GM18505 (cell line): ENCODE data around the gene SLITRK3.
A peak's percentile ranks its signal among the peaks of the same experiment; 100 is the strongest.

Experiments used
- ATAC-seq: cut with Tn5 transposase; IDR thresholded peaks from one replicate; pipeline ENCODE4 v1.9.1; 2021; ENCODE audit not compliant: unreplicated experiment
- POLR2A ChIP-seq: IDR thresholded peaks from 4 replicates; pipeline ENCODE4 v1.6.1; 2011; ENCODE audit warnings: borderline replicate concordance; ENCODE audit not compliant: insufficient read depth, insufficient read length; ENCODE audit errors: extremely low read depth

SLITRK3 gene

DNA sequence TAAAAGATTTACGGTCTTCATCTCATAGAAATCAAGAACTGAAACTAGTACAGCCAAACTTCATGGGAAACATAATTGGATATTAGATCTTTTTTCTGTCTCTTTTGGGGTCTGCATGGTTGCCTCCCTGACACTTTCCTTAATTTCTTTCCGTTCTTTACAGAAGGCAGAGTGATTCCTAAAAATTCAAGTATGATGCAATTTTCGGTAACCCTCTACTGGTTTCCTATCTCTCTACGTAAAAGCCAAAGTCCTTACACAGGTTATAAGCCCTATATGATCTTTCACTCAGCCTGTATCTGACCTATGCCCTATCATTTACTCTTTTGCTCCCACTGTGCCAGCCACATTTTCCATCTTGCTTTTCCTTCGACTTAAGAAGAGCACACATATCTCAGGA lies 6.8 kb upstream of the SLITRK3 start:
- no peak for ATAC-seq
- TF ChIP-seq POLR2A = no peak

DNA sequence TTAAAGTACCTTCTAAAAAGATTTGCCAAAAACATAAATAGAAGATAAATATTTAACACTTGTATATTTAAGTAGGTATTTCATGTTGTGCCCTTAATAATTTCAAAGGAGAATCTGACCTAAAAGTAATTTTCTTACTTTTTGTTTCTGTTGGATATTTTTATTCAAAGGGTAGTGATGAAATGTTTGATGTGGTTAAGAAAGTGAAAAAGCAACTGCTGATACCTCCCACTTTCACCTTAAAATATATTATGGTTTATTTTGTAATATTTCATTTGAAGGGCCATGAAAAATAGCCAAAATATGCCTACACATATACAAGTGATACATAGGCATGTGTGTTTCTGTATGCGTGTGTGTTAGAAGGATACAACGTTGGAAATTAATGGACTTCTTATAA lies 5.8 kb upstream of the SLITRK3 start:
- ATAC-seq = no peak
- no peak for TF ChIP-seq POLR2A

DNA sequence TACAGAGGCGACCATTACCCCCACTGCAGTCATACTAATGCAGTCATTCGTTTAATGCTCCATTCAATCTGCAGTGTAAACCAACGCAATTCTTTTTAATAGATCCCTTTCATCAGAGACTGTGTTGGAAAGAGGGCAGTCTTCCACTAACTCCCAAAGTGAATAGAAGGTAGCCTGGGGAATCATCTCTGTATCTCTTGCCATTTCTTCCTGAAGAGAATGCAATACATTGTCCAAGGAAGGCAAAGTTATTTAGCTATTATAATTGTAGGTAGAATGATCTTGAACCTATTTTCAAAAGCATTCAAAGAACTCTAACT lies 1.3 kb upstream of the SLITRK3 start:
- no peak for ATAC-seq
- TF ChIP-seq POLR2A = no peak

DNA sequence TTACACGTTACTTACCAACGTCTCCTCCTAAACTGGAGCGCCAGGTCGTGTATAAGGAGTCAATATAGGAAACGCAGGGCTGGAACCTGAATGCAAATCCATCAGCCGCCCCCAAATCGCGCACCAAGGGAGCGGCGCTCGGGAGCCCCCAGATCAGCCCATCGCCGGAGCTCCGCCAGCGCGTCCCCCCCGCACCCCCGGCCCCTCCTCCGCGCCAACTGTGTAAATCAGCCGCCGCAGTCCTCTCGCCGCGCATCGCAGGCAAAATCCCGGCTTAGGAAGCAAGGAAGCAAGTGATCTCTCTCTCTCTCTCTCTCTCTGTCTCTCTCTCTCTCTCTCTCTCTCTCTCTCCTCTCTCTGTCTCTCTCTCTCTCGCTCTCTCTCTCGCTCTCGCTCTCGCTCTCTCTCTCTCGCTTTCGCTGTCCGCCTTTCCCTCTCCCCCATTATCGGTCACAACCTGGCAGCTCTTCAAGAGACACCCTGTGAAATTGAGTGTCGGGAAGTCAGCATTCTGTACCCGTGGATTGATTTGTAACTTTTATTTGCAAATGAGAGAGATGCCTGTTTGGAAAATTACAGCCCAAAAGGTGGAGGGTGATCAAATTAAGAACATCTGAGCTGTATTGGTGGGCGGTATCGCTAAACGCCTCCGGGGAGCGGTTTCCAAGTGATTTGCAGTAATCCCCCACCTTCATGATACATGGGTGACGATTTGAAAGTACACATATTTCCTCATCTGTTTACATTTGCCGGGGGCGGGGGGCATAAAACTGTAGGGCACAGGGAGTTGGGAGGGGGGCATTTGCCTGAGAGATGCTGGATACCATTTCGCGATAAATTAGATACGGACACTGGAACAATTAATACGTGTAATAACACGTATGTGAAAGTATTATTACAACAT lies 645 bp upstream of the SLITRK3 start:
- ATAC-seq = no peak
- TF ChIP-seq POLR2A = no peak

DNA sequence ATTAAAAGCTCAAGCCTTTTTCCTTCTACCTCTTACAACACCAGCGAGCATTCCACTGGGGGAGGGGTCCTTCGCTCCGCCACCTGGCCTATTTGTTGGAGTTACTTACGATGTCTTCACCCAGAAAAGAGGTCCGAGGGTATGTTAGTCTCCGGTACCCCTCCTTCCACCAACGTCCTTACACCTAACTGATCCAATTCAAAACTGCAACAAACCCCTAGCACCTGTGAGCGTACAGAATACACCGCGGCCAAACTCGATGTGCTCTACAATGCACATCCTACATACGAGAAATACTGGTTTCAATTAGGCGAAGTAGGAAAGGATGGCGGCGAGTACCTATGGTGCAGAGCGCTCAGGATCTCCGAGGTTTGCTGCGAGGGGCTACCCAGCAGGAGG lies 944 bp downstream of the SLITRK3 start:
- no peak for ATAC-seq
- TF ChIP-seq POLR2A = no peak

DNA sequence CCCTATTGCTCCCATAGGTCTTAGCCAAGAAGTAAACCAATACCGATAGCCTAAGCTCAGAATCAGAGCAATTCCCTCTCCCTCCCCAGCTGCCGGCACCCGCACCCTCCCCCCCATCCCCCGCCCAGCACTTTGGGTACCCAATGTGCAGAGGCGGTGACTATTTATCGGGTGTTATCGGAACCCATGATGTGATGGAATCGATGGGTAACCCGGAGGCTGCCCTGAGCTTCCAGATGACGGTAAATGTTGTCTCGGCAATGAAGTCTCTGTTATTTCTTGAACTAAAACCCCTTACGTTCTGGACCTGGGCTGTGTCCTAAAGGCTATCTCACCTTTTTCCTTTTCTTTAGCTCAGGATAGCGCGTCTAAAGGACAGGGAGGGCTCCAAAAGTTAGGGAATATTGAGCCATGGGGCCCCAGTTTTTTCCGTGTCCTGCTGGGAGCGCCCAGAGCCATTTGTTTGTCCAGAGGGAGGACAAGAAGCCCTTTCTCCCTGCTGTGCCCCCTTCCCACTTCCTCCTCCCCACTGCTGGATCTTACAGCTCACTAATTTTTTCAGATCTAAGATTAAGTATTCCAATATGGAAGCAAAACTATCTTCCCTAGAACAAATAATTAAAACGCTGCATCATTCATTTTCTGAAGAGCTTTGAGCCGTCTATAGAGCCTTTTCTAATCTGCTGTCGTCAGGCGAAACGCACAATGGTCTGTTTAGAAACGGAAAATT lies 1.5 kb downstream of the SLITRK3 start:
- ATAC-seq = no peak
- no peak for TF ChIP-seq POLR2A

DNA sequence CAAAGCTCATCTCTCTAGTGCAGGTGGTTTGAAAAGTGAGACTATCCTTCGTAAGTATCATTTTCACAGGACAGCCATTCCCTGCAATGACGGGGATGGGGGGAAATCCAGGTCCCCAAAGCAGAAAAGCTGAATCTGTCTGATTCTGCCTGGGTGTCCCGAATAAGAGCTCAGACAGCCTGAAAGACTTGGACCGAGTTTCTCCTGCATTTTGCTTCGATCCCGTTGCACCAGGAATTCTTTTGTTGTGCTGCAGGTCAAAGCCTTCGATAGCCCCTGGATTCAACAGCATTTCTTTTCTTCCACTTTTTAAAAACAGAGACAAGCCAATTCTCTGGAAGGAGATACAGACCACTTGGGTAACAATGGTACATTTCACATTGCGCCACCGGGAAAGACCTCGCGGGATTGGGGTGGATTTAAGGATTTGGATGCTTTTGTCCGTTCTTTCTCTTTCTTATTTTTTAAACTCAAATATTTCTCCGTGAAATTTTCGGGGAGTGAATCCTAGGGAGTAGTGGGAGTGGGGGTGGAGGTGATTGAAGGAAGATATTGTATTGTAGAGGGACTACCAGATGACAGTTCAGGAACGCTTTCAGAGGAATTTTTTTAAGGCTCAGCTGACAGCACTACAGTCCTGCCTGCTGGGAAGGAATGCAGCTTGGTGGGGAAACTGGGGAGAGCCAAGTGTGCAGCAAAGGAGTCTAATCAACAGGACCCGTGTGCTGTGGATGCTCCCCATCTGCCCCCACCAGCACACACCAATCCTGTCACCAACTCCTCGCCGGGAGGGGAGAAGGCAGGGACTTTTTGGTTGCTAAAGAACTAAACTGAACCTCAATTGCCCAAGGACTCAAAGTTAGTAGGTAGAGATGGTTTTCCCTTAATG lies 2.6 kb downstream of the SLITRK3 start:
- TF ChIP-seq POLR2A = no peak
- ATAC-seq = no peak

DNA sequence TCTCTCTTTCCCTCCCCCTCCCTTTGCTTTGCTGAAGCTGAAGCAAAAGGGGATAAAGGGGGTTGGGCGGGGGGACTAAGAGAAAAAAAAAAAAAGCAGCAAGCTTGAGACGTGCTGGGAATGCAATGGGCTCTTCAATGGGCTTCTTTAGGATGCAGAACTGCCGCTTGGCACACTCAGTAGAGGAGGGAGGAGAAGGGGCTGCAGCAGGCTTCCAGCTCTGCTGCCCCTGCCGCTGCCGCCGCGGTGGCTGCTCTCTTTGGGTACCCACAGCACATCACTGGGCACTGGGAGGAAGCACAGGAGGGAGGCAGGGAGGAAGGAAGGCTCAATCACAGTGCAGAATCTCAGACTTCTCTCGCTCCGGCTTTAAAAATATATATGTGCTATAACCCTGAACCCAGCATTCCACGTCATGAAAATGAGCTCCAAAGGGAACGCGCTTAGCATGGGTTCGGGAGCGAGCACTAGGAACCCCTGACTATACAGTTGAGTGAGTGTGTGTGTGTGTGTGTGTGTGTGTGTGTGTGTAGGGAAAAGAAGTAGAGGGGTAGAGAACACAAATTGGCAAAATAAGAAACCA lies 3.5 kb downstream of the SLITRK3 start:
- no peak for TF ChIP-seq POLR2A
- no peak for ATAC-seq

DNA sequence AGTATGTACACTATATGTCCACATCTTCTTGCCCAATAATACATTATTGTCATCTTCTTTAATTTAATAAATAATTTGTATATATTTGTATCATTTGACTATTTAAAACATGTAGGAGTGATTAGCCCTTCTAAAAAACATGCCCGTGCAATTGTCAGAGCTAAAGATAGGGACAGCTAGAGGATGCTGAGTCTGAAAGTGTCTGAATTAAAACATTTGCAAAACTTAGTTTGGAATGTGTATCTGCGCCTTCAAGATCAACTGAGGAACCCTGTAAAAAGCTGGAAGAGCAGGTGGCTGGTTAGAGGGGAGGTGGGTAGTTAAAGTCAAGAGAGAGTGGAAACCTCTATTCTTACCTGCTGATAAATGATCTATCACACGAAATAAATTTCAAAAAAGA lies 4.7 kb downstream of the SLITRK3 start:
- TF ChIP-seq POLR2A = no peak
- no peak for ATAC-seq

DNA sequence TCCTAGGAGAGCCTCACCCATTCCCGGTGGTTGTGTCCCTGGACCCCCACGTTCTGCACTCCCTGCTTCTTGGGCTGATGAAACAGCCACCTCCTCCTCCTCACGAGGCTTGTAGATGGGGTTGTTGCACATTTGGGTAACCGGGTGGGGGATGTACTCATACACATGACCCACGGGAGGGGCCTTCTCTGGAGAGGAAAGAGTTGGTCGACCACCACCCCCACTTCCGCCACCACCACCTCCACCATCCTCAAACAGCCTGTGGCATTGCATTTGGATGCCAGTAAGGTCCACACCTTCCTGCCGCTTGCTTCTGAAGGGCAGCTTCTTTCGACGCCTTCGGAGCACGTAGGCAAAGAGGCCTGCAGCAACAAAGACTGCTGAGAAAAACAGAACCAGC lies 7.7 kb downstream of the SLITRK3 start:
- ATAC-seq = no peak
- TF ChIP-seq POLR2A = no peak

DNA sequence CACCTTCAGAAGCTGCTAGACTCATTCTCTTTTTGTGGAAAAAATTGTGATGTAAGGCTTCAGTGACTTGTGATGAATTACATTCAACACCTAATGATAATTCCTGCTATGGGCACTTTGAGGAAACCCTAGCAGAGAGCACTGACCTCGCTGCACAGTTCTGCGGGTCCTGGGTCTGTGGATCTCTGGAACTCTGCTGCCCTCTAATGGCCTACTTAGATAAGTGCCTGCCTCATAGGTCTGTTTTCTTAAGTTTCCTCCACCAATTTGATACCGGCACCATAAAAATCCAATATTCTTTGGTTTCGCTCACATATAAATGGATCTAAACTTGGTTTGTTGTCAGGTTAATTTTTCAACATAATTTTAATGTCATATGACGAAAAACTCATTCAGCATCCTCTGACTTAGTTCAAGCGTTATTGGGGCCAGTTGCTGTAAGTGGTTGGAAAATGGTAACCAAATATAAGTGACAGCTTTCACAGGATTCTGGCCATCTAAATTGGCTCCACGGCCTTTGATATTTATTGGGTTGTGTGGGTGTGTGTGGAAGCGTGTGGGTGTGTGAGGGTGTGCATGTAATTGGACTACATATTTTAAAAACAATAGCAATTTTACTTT lies 10.4 kb downstream of the SLITRK3 start:
- TF ChIP-seq POLR2A = no peak
- ATAC-seq = peak; percentile 98

DNA sequence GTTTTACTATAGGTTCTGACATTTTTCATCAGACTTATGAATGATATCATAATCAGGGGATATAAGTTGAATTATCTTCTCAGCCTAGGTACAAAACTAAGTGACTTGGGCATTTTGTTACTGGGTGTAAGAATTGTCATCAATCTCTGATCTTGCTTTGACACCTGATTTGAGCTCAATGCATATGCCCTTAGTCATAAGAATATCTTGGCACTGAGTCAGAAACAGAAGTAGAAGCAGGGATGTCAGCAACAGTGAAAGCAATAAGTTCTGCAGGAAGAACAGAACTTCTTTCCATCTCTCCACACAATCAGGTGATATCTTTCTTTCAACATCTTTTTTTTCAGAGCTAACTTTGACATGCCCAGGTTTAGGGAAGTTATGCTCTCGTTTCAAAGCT lies 14.6 kb downstream of the SLITRK3 start:
- no peak for TF ChIP-seq POLR2A
- no peak for ATAC-seq
